Tibial nerve (tissue), 4 donors: ENCODE data around the gene PKNOX2. TPM values are rescaled to one million over a fixed set of nuclear protein-coding genes. Genes with fewer than 3 reads are reported as not detected.

ENCODE experiments used
- DNase-seq, 2 donors: peaks; one replicate each; pipeline ENCODE4 v3.0.0-alpha.2; 2019; ENCODE audit warnings: low spot score in 2 of 2
- H3K27ac ChIP-seq, 4 donors: fragments of 200-600 bp; sonication (generic) in 3 of 4; one replicate each; pipeline ENCODE4 v1.5.1; 2017 to 2019; ENCODE audit warnings: mild to moderate bottlenecking in 1 of 4
- H3K27me3 ChIP-seq, 2 donors: fragments of 200-600 bp; sonication (generic) in 1 of 2; one replicate each; pipeline versions ENCODE4 v1.5.1 to v1.6.0; 2017 to 2019
- H3K36me3 ChIP-seq, 3 donors: fragments of 200-600 bp; sonication (generic); one replicate each; pipeline ENCODE4 v1.5.1; 2018 to 2019
- H3K4me1 ChIP-seq, 4 donors: fragments of 200-600 bp; sonication (generic) in 3 of 4; one replicate each; pipeline ENCODE4 v1.5.1; 2017 to 2019
- H3K4me3 ChIP-seq, 4 donors: fragments of 200-600 bp; sonication (generic) in 3 of 4; one replicate each; pipeline ENCODE4 v1.5.1; 2017 to 2019; ENCODE audit warnings: mild to moderate bottlenecking in 1 of 4, moderate library complexity in 1 of 4
- H3K9me3 ChIP-seq, 4 donors: fragments of 200-600 bp; sonication (generic) in 3 of 4; one replicate each; pipeline ENCODE4 v1.5.1; 2017 to 2019
- CTCF ChIP-seq, 5 experiments: fragments of 200-600 bp in 3 of 5; fragments of 450-650 bp in 2 of 5; sonication (generic) in 3 of 5; IDR thresholded peaks; one replicate each; pipeline ENCODE4 v1.5.1; 2016 to 2019; ENCODE audit warnings: antibody characterized with exemption in 5 of 5, mild to moderate bottlenecking in 3 of 5, moderate library complexity in 2 of 5
- EP300 ChIP-seq, 2 donors: sonication (generic); formaldehyde crosslinking; IDR thresholded peaks; one replicate each; pipeline ENCODE4 v1.6.1; 2017; ENCODE audit warnings: antibody characterized with exemption in 2 of 2, mild to moderate bottlenecking in 1 of 2
- POLR2A ChIP-seq, 2 donors: fragments of 450-650 bp; IDR thresholded peaks; one replicate each; pipeline ENCODE4 v1.6.1; 2017; ENCODE audit warnings: antibody characterized with exemption in 2 of 2, mild to moderate bottlenecking in 2 of 2, moderate library complexity in 2 of 2
- WGBS, 2 donors: methylation state at CpG; one replicate each; pipeline ENCODE4 v1.1.5; 2018; 5-methylcytosine and 5-hydroxymethylcytosine counted together
- total RNA-seq, 4 donors: library from RNA; depleted of rRNA; stranded (reverse); fragments of >200 nt; gene quantifications; one replicate each; pipeline ENCODE4 v1.1.0, GENCODE V29; 2016

The PKNOX2 gene
- total RNA-seq, 4 donors from 2014 or later, result 5.7 to 7.2 (median 6.4) TPM

GRCh38 chr11:125304136-125304535 lies 139.6 kb downstream of the PKNOX2 start:
- H3K27ac ChIP-seq, result no peak overlapping the region
- TF ChIP-seq EP300 (IDR thresholded peaks at IDR 0.05), result no peak
- no peak for TF ChIP-seq CTCF (IDR thresholded peaks at IDR 0.05)
- no peak for TF ChIP-seq POLR2A (IDR thresholded peaks at IDR 0.05)
- H3K9me3 ChIP-seq, result no peaks in the 10 kb centered on the region
- no peaks in the 10 kb centered on the region for H3K27me3 ChIP-seq
- H3K4me3 ChIP-seq, result no peak overlapping the region
- H3K4me1 ChIP-seq, result peaks cover 0 to 11% (median 3%) of the 10 kb centered on the region in 4 donors
- no peaks in the 10 kb centered on the region for H3K36me3 ChIP-seq
- no peak for DNase-seq
- WGBS, 2 donors, result 79 to 86% methylated on average over 7 of the region's 7 CpGs

GRCh38 chr11:125304876-125305275 lies 140.3 kb downstream of the PKNOX2 start:
- H3K36me3 ChIP-seq, result no peaks in the 10 kb centered on the region
- 88 to 90% methylated on average over 9 of the region's 9 CpGs for WGBS, 2 donors
- H3K4me1 ChIP-seq, result peaks cover 0 to 11% (median 3%) of the 10 kb centered on the region in 4 donors
- no peak for DNase-seq
- no peak for TF ChIP-seq POLR2A (IDR thresholded peaks at IDR 0.05)
- no peaks in the 10 kb centered on the region for H3K27me3 ChIP-seq
- no peaks in the 10 kb centered on the region for H3K9me3 ChIP-seq
- no peak overlapping the region for H3K27ac ChIP-seq
- H3K4me3 ChIP-seq, result no peak overlapping the region

- Histone ChIP-seq H3K4me3 (no peak overlapping the region), H3K36me3 (no peaks in the 10 kb centered on the region), H3K27ac (no peak overlapping the region), H3K4me1 (peaks cover 0 to 9% (median 4%) of the 10 kb centered on the region in 4 donors), H3K27me3 (no peaks in the 10 kb centered on the region), H3K9me3 (no peaks in the 10 kb centered on the region)
- TF ChIP-seq POLR2A (IDR thresholded peaks at IDR 0.05) (no peak), EP300 (IDR thresholded peaks at IDR 0.05) (no peak), CTCF (IDR thresholded peaks at IDR 0.05) (no peak)
- no peak for DNase-seq
- 95 to 97% methylated on average over 6 to 7 of the region's 7 CpGs for WGBS, 2 donors
Measured at GRCh38 chr11:125305345-125305744, 140.8 kb downstream of the PKNOX2 start.

GRCh38 chr11:125306476-125306875 lies 141.9 kb downstream of the PKNOX2 start:
- H3K4me3 ChIP-seq, result no peak overlapping the region
- WGBS, 2 donors, result 77 to 81% methylated on average over 7 of the region's 7 CpGs

GRCh38 chr11:125308246-125308645 lies 143.7 kb downstream of the PKNOX2 start:
- no peaks in the 10 kb centered on the region for H3K36me3 ChIP-seq
- TF ChIP-seq POLR2A (IDR thresholded peaks at IDR 0.05) (no peak), CTCF (IDR thresholded peaks at IDR 0.05) (no peak), EP300 (IDR thresholded peaks at IDR 0.05) (no peak)
- no peak for DNase-seq
- H3K4me1 ChIP-seq, result peaks cover 0 to 5% (median under 1%) of the 10 kb centered on the region in 4 donors
- H3K9me3 ChIP-seq, result no peaks in the 10 kb centered on the region
- 79 to 91% methylated on average over 4 to 5 of the region's 5 CpGs for WGBS, 2 donors
- no peak overlapping the region for H3K27ac ChIP-seq
- H3K27me3 ChIP-seq, result no peaks in the 10 kb centered on the region
- H3K4me3 ChIP-seq, result no peak overlapping the region

More at GRCh38 chr11:125306476-125306875, 141.9 kb downstream of the PKNOX2 start:
- Histone ChIP-seq H3K36me3 (no peaks in the 10 kb centered on the region), H3K27ac (no peak overlapping the region), H3K27me3 (no peaks in the 10 kb centered on the region), H3K9me3 (no peaks in the 10 kb centered on the region), H3K4me1 (peaks cover 0 to 5% (median 0%) of the 10 kb centered on the region in 4 donors)
- DNase-seq, result no peak
- TF ChIP-seq POLR2A (IDR thresholded peaks at IDR 0.05) (no peak), CTCF (IDR thresholded peaks at IDR 0.05) (no peak), EP300 (IDR thresholded peaks at IDR 0.05) (no peak)

GRCh38 chr11:125312391-125312790 lies 147.8 kb downstream of the PKNOX2 start:
- DNase-seq, result no peak
- TF ChIP-seq EP300 (IDR thresholded peaks at IDR 0.05) (no peak), POLR2A (IDR thresholded peaks at IDR 0.05) (no peak), CTCF (IDR thresholded peaks at IDR 0.05) (no peak)
- H3K27ac ChIP-seq, result no peak overlapping the region
- H3K36me3 ChIP-seq, result no peaks in the 10 kb centered on the region
- H3K4me3 ChIP-seq, result no peak overlapping the region
- H3K4me1 ChIP-seq, result peaks cover 0 to 34% (median 10%) of the 10 kb centered on the region in 4 donors
- H3K9me3 ChIP-seq, result no peaks in the 10 kb centered on the region
- no peaks in the 10 kb centered on the region for H3K27me3 ChIP-seq
- WGBS, 2 donors, result 85 to 97% methylated on average over 8 to 12 of the region's 12 CpGs
